Gastrocnemius medialis (tissue), 4 donors: ENCODE measurements around the gene CMIP. TPM values are rescaled to one million over a fixed set of nuclear protein-coding genes. Genes with fewer than 3 reads are reported as not detected.

ENCODE experiments used
- ATAC-seq, 2 donors: fragments of 150-250 bp; one replicate each; pipeline ENCODE4 v1.9.1; 2016
- DNase-seq, 2 donors: peaks; one replicate each; pipeline ENCODE4 v3.0.0-alpha.2; 2019
- H3K27ac ChIP-seq, 4 donors: fragments of 200-600 bp; sonication (generic); 1 replicate in 1 of 4; 2 replicates in 3 of 4; pipeline ENCODE4 v1.5.1; 2016 to 2018; ENCODE audit warnings: mild to moderate bottlenecking in 2 of 4, moderate library complexity in 1 of 4
- H3K27me3 ChIP-seq, 3 donors: fragments of 200-600 bp; sonication (generic) in 2 of 3; 1 replicate in 1 of 3; 2 replicates in 2 of 3; pipeline versions ENCODE4 v1.5.1 to v1.6.0; 2016 to 2019; ENCODE audit warnings: mild to moderate bottlenecking in 1 of 3, moderate library complexity in 1 of 3
- H3K36me3 ChIP-seq, 2 donors: fragments of 200-600 bp; sonication (generic) in 1 of 2; one replicate each; pipeline ENCODE4 v1.5.1; 2017 to 2018
- H3K4me1 ChIP-seq, 2 donors: fragments of 200-600 bp; sonication (generic) in 1 of 2; one replicate each; pipeline ENCODE4 v1.5.1; 2016 to 2017; ENCODE audit warnings: mild to moderate bottlenecking in 2 of 2
- H3K4me3 ChIP-seq, 4 donors: fragments of 200-600 bp; sonication (generic) in 3 of 4; 1 replicate in 1 of 4; 2 replicates in 3 of 4; pipeline ENCODE4 v1.5.1; 2016 to 2019; ENCODE audit warnings: mild to moderate bottlenecking in 2 of 4
- H3K9me3 ChIP-seq, 3 donors: fragments of 200-600 bp; sonication (generic) in 2 of 3; 1 replicate in 1 of 3; 2 replicates in 2 of 3; pipeline ENCODE4 v1.5.1; 2016 to 2019
- CTCF ChIP-seq, 5 experiments: fragments of 450-650 bp in 3 of 5; fragments of 200-600 bp in 2 of 5; sonication (generic) in 2 of 5; IDR thresholded peaks in 4 of 5; conservative IDR thresholded peaks in 1 of 5; 1 replicate in 4 of 5; 2 replicates in 1 of 5; pipeline ENCODE4 v1.5.1; 2016 to 2019; ENCODE audit warnings: antibody characterized with exemption in 5 of 5, mild to moderate bottlenecking in 3 of 5, moderate library complexity in 3 of 5
- POLR2A ChIP-seq, 2 donors: fragments of 450-650 bp; IDR thresholded peaks; one replicate each; pipeline ENCODE4 v1.6.1; 2017; ENCODE audit warnings: antibody characterized with exemption in 2 of 2, mild to moderate bottlenecking in 2 of 2, moderate library complexity in 2 of 2
- in situ Hi-C, 4 donors: fragments of 200-750 bp; cut with MboI; loops; one replicate each; pipeline versions ENCODE4 v1.15.0 to v1.8.0; 2017; ENCODE audit warnings: low sequenced_read_pairs in 4 of 4
- intact Hi-C: fragments of 100-400 bp; cut with DNase I; formaldehyde crosslinking; loops from one replicate; pipeline ENCODE4 v1.15.1; 2023; ENCODE audit warnings: low total_unique reads
- total RNA-seq, 4 donors: library from RNA; depleted of rRNA; stranded (reverse); fragments of >200 nt; gene quantifications; one replicate each; pipeline versions ENCODE4 v1.1.0 to v1.2.3, GENCODE V29; 2016

The CMIP gene
- total RNA-seq, 4 donors from 2014 or later: 0.90 to 5.1 (median 2.7) TPM

GRCh38 chr16:81615411-81615810 lies 170.8 kb downstream of the CMIP start:
- Histone ChIP-seq H3K4me3 (no peak overlapping the region), H3K27ac (no peak overlapping the region), H3K36me3 (no peaks in the 10 kb centered on the region), H3K27me3 (no peaks in the 10 kb centered on the region), H3K9me3 (no peaks in the 10 kb centered on the region), H3K4me1 (peaks cover 5% of the 10 kb centered on the region in 2 donors)
- DNase-seq (no peak), ATAC-seq (no peak)
- intact Hi-C loops (no loop called here), in situ Hi-C loops (no loop called here)
- TF ChIP-seq POLR2A (IDR thresholded peaks at IDR 0.05) (no peak), CTCF (IDR thresholded peaks at IDR 0.05 in 4 of 5, conservative IDR thresholded peaks at IDR 0.05 in 1 of 5) (no peak)

- Histone ChIP-seq H3K36me3 (no peaks in the 10 kb centered on the region), H3K4me1 (peaks cover 5% of the 10 kb centered on the region in 2 donors), H3K4me3 (no peak overlapping the region), H3K27me3 (no peaks in the 10 kb centered on the region), H3K27ac (no peak overlapping the region), H3K9me3 (no peaks in the 10 kb centered on the region)
- TF ChIP-seq POLR2A (IDR thresholded peaks at IDR 0.05): no peak
- no peak for TF ChIP-seq CTCF (IDR thresholded peaks at IDR 0.05 in 4 of 5, conservative IDR thresholded peaks at IDR 0.05 in 1 of 5)
- in situ Hi-C loops (no loop called here), intact Hi-C loops (no loop called here)
- DNase-seq (no peak), ATAC-seq (no peak)
These were observed 171.2 kb downstream of the CMIP start for GRCh38 chr16:81615833-81616232.

GRCh38 chr16:81616321-81617020 lies 171.9 kb downstream of the CMIP start:
- H3K27ac ChIP-seq: no peak overlapping the region
- TF ChIP-seq POLR2A (IDR thresholded peaks at IDR 0.05) (no peak), CTCF (IDR thresholded peaks at IDR 0.05 in 4 of 5, conservative IDR thresholded peaks at IDR 0.05 in 1 of 5) (no peak)
- H3K36me3 ChIP-seq: no peaks in the 10 kb centered on the region
- H3K9me3 ChIP-seq: no peaks in the 10 kb centered on the region
- DNase-seq (peak in 1 of 2 donors; percentile 25), ATAC-seq (no peak)
- H3K27me3 ChIP-seq: no peaks in the 10 kb centered on the region
- H3K4me1 ChIP-seq: peaks cover 5% of the 10 kb centered on the region in 2 donors
- H3K4me3 ChIP-seq: no peak overlapping the region
- in situ Hi-C loops: no loop called here
- intact Hi-C loops: no loop called here

GRCh38 chr16:81617021-81617346 lies 172.4 kb downstream of the CMIP start:
- DNase-seq (no peak), ATAC-seq (no peak)
- Histone ChIP-seq H3K4me1 (peaks cover 5% of the 10 kb centered on the region in 2 donors), H3K27me3 (no peaks in the 10 kb centered on the region), H3K4me3 (no peak overlapping the region), H3K36me3 (no peaks in the 10 kb centered on the region), H3K9me3 (no peaks in the 10 kb centered on the region), H3K27ac (no peak overlapping the region)
- TF ChIP-seq CTCF (IDR thresholded peaks at IDR 0.05 in 4 of 5, conservative IDR thresholded peaks at IDR 0.05 in 1 of 5) (no peak), POLR2A (IDR thresholded peaks at IDR 0.05) (no peak)
- in situ Hi-C loops (no loop called here), intact Hi-C loops (no loop called here)

- Histone ChIP-seq H3K4me3 (no peak overlapping the region), H3K27ac (no peak overlapping the region), H3K27me3 (no peaks in the 10 kb centered on the region), H3K4me1 (peaks cover 4 to 5% of the 10 kb centered on the region in 2 donors), H3K9me3 (no peaks in the 10 kb centered on the region), H3K36me3 (no peaks in the 10 kb centered on the region)
- intact Hi-C loops: no loop called here
- DNase-seq: no peak
- in situ Hi-C loops: no loop called here
- TF ChIP-seq CTCF (IDR thresholded peaks at IDR 0.05 in 4 of 5, conservative IDR thresholded peaks at IDR 0.05 in 1 of 5) (no peak), POLR2A (IDR thresholded peaks at IDR 0.05) (no peak)
- no peak for ATAC-seq
These were observed 173.6 kb downstream of the CMIP start for GRCh38 chr16:81618187-81618586.
